IMR-90 (cell line): Measurements from ENCODE around the gene PILRA. TPM values are rescaled to one million over a fixed set of nuclear protein-coding genes. Genes with fewer than 3 reads are reported as not detected.

Source experiments
- ATAC-seq: fragments of 200-7000 bp; cut with Tn5 transposase; 2 replicates; pipeline ENCODE4 v1.9.1; 2020; ENCODE audit warnings: low read depth, mild to moderate bottlenecking, moderate library complexity
- BruUV-seq: library from RNA; stranded (reverse); fragments of 400-500 nt; replicated peaks from 2 replicates; lab custom pipeline; 2021; lab: Mats Ljungman, UMichigan
- CTCF ChIA-PET: fragments of 300-600 bp; formaldehyde crosslinking; extraction: SDS; loops from one replicate; lab custom pipeline; 2021; ENCODE audit warnings: antibody characterized with exemption; lab: Yijun Ruan, JAX
- POLR2A ChIA-PET: fragments of 300-600 bp; sonication (Branson Sonifier 250); formaldehyde crosslinking; loops from one replicate; lab custom pipeline; 2022; ENCODE audit warnings: antibody characterized with exemption; ENCODE audit not compliant: unreplicated experiment; lab: Charles Lee
- DNase-seq: peaks from one replicate; pipeline ENCODE4 v3.0.0; 2013
- H2AFZ ChIP-seq: replicated peaks from 2 replicates; pipeline ENCODE3; 2013; ENCODE audit warnings: low read length, mild to moderate bottlenecking; ENCODE audit not compliant: poor library complexity
- H2AK5ac ChIP-seq: 2 replicates; pipeline ENCODE4 v1.6.1; 2013; ENCODE audit warnings: low read depth, low read length, inconsistent platforms
- H2AK9ac ChIP-seq: replicated peaks from 2 replicates; pipeline ENCODE3; 2013; ENCODE audit warnings: mild to moderate bottlenecking, low read depth, low read length, moderate library complexity; ENCODE audit not compliant: poor library complexity
- H2BK120ac ChIP-seq: 2 replicates; pipeline ENCODE4 v1.6.1; 2013; ENCODE audit warnings: low read depth, low read length, inconsistent platforms
- H2BK15ac ChIP-seq: 3 replicates; pipeline ENCODE4 v1.6.1; 2013; ENCODE audit warnings: low read depth, low read length, inconsistent platforms
- H2BK20ac ChIP-seq: 2 replicates; pipeline ENCODE4 v1.6.1; 2013; ENCODE audit warnings: low read depth, mild to moderate bottlenecking, inconsistent platforms, low read length, moderate library complexity
- H2BK5ac ChIP-seq: 2 replicates; pipeline ENCODE4 v1.6.1; 2013; ENCODE audit warnings: mild to moderate bottlenecking, low read depth, low read length, inconsistent platforms; ENCODE audit not compliant: poor library complexity, severe bottlenecking
- H3K14ac ChIP-seq: replicated peaks from 2 replicates; pipeline ENCODE4 v1.6.1; 2013; ENCODE audit warnings: low read depth, low read length, inconsistent platforms
- H3K18ac ChIP-seq: 2 replicates; pipeline ENCODE4 v1.6.1; 2013; ENCODE audit warnings: low read depth, low read length, control low read depth
- H3K23ac ChIP-seq: 2 replicates; pipeline ENCODE4 v1.6.1; 2013; ENCODE audit warnings: low read depth, low read length, inconsistent platforms
- H3K27ac ChIP-seq: 2 replicates; pipeline ENCODE4 v1.5.1; 2013; ENCODE audit warnings: mild to moderate bottlenecking, control low read depth, low read length; ENCODE audit not compliant: insufficient read depth
- H3K27me3 ChIP-seq: 2 replicates; pipeline ENCODE4 v1.6.1; 2013; ENCODE audit warnings: low read length; ENCODE audit not compliant: control insufficient read depth, insufficient read depth
- H3K36me3 ChIP-seq: 2 replicates; pipeline ENCODE4 v1.6.1; 2013; ENCODE audit warnings: low read length, mixed read lengths; ENCODE audit not compliant: control insufficient read depth, insufficient read depth
- H3K4ac ChIP-seq: 2 replicates; pipeline ENCODE4 v1.6.1; 2013; ENCODE audit warnings: low read depth, low read length, inconsistent platforms
- H3K4me1 ChIP-seq: 2 replicates; pipeline ENCODE4 v1.6.1; 2013; ENCODE audit warnings: low read length, mixed read lengths; ENCODE audit not compliant: control insufficient read depth, insufficient read depth
- H3K4me2 ChIP-seq: 2 replicates; pipeline ENCODE4 v1.6.1; 2013; ENCODE audit warnings: low read depth, mild to moderate bottlenecking, control low read depth, low read length, moderate library complexity
- H3K4me3 ChIP-seq: 2 replicates; pipeline ENCODE4 v1.5.1; 2013; ENCODE audit warnings: low read depth, mild to moderate bottlenecking, control low read depth, low read length, moderate library complexity; ENCODE audit not compliant: insufficient read depth
- H3K56ac ChIP-seq: 2 replicates; pipeline ENCODE4 v1.6.1; 2013; ENCODE audit warnings: low read length, inconsistent platforms; ENCODE audit not compliant: insufficient read depth; ENCODE audit errors: extremely low read depth
- H3K79me1 ChIP-seq, 2 experiments: 2 replicates each; pipeline ENCODE4 v1.6.1; 2013; ENCODE audit warnings: low read length in 2 of 2, inconsistent platforms in 1 of 2, low read depth in 1 of 2
- H3K9ac ChIP-seq: 2 replicates; pipeline ENCODE4 v1.6.1; 2013; ENCODE audit warnings: low read depth, low read length, control low read depth
- H3K9me1 ChIP-seq: 2 replicates; pipeline ENCODE4 v1.6.1; 2013; ENCODE audit warnings: low read length, inconsistent platforms; ENCODE audit not compliant: insufficient read depth
- H3K9me3 ChIP-seq: 2 replicates; pipeline ENCODE4 v1.6.1; 2013; ENCODE audit warnings: low read length; ENCODE audit not compliant: control insufficient read depth, insufficient read depth
- H4K20me1 ChIP-seq: 2 replicates; pipeline ENCODE4 v1.6.1; 2013; ENCODE audit warnings: low read length, inconsistent platforms; ENCODE audit not compliant: insufficient read depth
- H4K5ac ChIP-seq: 2 replicates; pipeline ENCODE4 v1.6.1; 2013; ENCODE audit warnings: mild to moderate bottlenecking, low read depth, low read length, control low read depth
- H4K8ac ChIP-seq, 2 experiments: 2 replicates each; pipeline ENCODE4 v1.6.1; 2013; ENCODE audit warnings: low read depth in 2 of 2, low read length in 2 of 2, control low read depth in 1 of 2, inconsistent platforms in 1 of 2
- H4K91ac ChIP-seq: 2 replicates; pipeline ENCODE4 v1.6.1; 2013; ENCODE audit warnings: low read depth, low read length, inconsistent platforms; ENCODE audit not compliant: insufficient read depth
- BHLHE40 ChIP-seq: fragments of 150-350 bp; IDR thresholded peaks from 2 replicates; pipeline ENCODE4 v1.6.1; 2016; ENCODE audit warnings: mild to moderate bottlenecking, low read depth, low read length
- CHD1 ChIP-seq: IDR thresholded peaks from 2 replicates; pipeline ENCODE4 v1.6.1; 2012; ENCODE audit warnings: low read depth, low read length, improper control_type of control experiment
- FOS ChIP-seq: fragments of 150-350 bp; IDR thresholded peaks from 2 replicates; pipeline ENCODE4 v1.6.1; 2016; ENCODE audit warnings: low read depth, low read length
- MXI1 ChIP-seq: IDR thresholded peaks from 2 replicates; pipeline ENCODE4 v1.6.1; 2012; ENCODE audit warnings: low read depth, mild to moderate bottlenecking, low read length, moderate library complexity, borderline replicate concordance
- NFE2L2 ChIP-seq: fragments of 150-350 bp; IDR thresholded peaks from 2 replicates; pipeline ENCODE4 v1.6.1; 2016; ENCODE audit warnings: low read depth, mild to moderate bottlenecking, low read length
- POLR2A ChIP-seq: IDR thresholded peaks from 2 replicates; pipeline ENCODE4 v1.6.1; 2012; ENCODE audit warnings: mild to moderate bottlenecking, low read depth, low read length
- RCOR1 ChIP-seq: IDR thresholded peaks from 2 replicates; pipeline ENCODE4 v1.6.1; 2012; ENCODE audit warnings: mild to moderate bottlenecking, low read length, improper control_type of control experiment; ENCODE audit not compliant: insufficient replicate concordance
- RFX5 ChIP-seq: IDR thresholded peaks from 2 replicates; pipeline ENCODE4 v1.8.0; 2012; ENCODE audit warnings: low read depth, mild to moderate bottlenecking, low read length, moderate library complexity
- dilution Hi-C: fragments of 300-500 bp; cut with HindIII; formaldehyde crosslinking; loops from one replicate; pipeline ENCODE4 v1.14.3; 2018; ENCODE audit warnings: low sequenced_read_pairs; ENCODE audit not compliant: unreplicated experiment
- in situ Hi-C: fragments of 300-500 bp; cut with MboI; formaldehyde crosslinking; loops from 3 replicates; pipeline ENCODE4 v1.14.3; 2019; ENCODE audit warnings: low sequenced_read_pairs, inconsistent platforms, mixed read lengths
- intact Hi-C: fragments of 100-400 bp; cut with micrococcal nuclease; formaldehyde crosslinking; loops from 2 replicates; pipeline ENCODE4 v1.10.0; 2022
- polyA plus RNA-seq, 3 experiments: library from polyadenylated mRNA; depleted of rRNA; stranded (reverse); fragments of >200 nt; gene quantifications; 2 replicates each; pipeline ENCODE4 v1.2.3, GENCODE V29; 2012; ENCODE audit warnings: low replicate concordance in 1 of 3
- total RNA-seq: library from RNA; depleted of rRNA; stranded (reverse); fragments of >200 nt; gene quantifications from 2 replicates; pipeline ENCODE4 v1.2.3, GENCODE V29; 2012
- TF ChIP-seq, protein P1 (sequence below): conservative IDR thresholded peaks from 2 replicates; pipeline ENCODE4 v1.5.1; 2012; ENCODE audit warnings: mild to moderate bottlenecking, low read depth, low read length, improper control_type of control experiment
- TF ChIP-seq, protein P2 (sequence below): fragments of 150-350 bp; IDR thresholded peaks from 2 replicates; pipeline ENCODE4 v1.6.1; 2016; ENCODE audit warnings: low read depth, mild to moderate bottlenecking, low read length, moderate library complexity, borderline replicate concordance
- TF ChIP-seq, protein P3 (sequence below): fragments of 150-350 bp; IDR thresholded peaks from 2 replicates; pipeline ENCODE4 v1.6.1; 2017; ENCODE audit warnings: mild to moderate bottlenecking, antibody characterized with exemption, low read length, low read depth

Gene PILRA
- total and polyA plus RNA-seq, 2 of the 4 experiments (the other 2 are of a cell fraction) = 0.56 TPM; not detected in 1

DNA sequence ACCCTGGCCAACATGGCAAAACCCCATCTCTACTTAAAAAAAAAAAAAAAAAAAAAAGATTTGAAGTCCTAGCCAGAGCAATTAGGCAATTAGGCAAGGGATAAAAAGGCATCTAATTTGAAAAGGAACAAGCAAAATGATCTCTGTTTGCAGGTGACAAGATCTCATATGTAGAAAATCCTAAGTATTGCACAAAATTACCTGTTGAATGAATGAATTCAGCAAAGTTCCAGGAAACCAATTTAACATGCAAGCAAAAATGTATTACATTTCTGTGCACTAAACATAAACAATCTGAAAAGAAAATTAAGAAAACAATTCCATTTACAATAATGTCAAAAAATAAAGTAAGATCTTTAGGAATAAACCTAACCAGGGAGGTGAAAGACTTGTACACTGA, 10.2 kb upstream of the PILRA start:
- TF ChIP-seq CHD1 (no peak), FOS (no peak), MXI1 (no peak), RCOR1 (no peak), POLR2A (no peak), RFX5 (no peak), NFE2L2 (no peak), BHLHE40 (no peak)
- TF ChIP-seq, protein P1, sequence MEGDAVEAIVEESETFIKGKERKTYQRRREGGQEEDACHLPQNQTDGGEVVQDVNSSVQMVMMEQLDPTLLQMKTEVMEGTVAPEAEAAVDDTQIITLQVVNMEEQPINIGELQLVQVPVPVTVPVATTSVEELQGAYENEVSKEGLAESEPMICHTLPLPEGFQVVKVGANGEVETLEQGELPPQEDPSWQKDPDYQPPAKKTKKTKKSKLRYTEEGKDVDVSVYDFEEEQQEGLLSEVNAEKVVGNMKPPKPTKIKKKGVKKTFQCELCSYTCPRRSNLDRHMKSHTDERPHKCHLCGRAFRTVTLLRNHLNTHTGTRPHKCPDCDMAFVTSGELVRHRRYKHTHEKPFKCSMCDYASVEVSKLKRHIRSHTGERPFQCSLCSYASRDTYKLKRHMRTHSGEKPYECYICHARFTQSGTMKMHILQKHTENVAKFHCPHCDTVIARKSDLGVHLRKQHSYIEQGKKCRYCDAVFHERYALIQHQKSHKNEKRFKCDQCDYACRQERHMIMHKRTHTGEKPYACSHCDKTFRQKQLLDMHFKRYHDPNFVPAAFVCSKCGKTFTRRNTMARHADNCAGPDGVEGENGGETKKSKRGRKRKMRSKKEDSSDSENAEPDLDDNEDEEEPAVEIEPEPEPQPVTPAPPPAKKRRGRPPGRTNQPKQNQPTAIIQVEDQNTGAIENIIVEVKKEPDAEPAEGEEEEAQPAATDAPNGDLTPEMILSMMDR = no peak
- TF ChIP-seq, protein P2, sequence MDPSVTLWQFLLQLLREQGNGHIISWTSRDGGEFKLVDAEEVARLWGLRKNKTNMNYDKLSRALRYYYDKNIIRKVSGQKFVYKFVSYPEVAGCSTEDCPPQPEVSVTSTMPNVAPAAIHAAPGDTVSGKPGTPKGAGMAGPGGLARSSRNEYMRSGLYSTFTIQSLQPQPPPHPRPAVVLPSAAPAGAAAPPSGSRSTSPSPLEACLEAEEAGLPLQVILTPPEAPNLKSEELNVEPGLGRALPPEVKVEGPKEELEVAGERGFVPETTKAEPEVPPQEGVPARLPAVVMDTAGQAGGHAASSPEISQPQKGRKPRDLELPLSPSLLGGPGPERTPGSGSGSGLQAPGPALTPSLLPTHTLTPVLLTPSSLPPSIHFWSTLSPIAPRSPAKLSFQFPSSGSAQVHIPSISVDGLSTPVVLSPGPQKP = no peak
- TF ChIP-seq, protein P3, sequence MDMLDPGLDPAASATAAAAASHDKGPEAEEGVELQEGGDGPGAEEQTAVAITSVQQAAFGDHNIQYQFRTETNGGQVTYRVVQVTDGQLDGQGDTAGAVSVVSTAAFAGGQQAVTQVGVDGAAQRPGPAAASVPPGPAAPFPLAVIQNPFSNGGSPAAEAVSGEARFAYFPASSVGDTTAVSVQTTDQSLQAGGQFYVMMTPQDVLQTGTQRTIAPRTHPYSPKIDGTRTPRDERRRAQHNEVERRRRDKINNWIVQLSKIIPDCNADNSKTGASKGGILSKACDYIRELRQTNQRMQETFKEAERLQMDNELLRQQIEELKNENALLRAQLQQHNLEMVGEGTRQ = no peak
- Histone ChIP-seq H3K56ac (no peak overlapping the region), H3K18ac (no peak overlapping the region), H3K4me2 (no peak overlapping the region), H4K5ac (no peak overlapping the region), H3K27me3 (no peaks in the 10 kb centered on the region), H2BK5ac (no peak overlapping the region), H3K14ac (no peak overlapping the region), H2BK20ac (no peak overlapping the region), H3K9me1 (no peaks in the 10 kb centered on the region), H4K91ac (no peak overlapping the region), H3K4me3 (no peak overlapping the region), H3K27ac (no peak overlapping the region), H3K23ac (no peak overlapping the region), H3K79me1 (no peaks in the 10 kb centered on the region; a peak in 1 of 4 replicates), H3K4ac (no peak overlapping the region), H2BK15ac (no peak overlapping the region), H2AK9ac (no peak overlapping the region), H2BK120ac (no peak overlapping the region), H3K36me3 (peaks cover 37% of the 10 kb centered on the region), H3K4me1 (no peaks in the 10 kb centered on the region), H4K20me1 (no peaks in the 10 kb centered on the region), H3K9me3 (no peaks in the 10 kb centered on the region), H4K8ac (no peak overlapping the region), H2AFZ (no peak overlapping the region), H3K9ac (no peak overlapping the region), H2AK5ac (no peak overlapping the region)
- dilution Hi-C loops (no loop called here), intact Hi-C loops (no loop called here), in situ Hi-C loops (no loop called here)
- no TSS peak for BruUV-seq
- no peak for ATAC-seq
- CTCF ChIA-PET = no interaction called here
- POLR2A ChIA-PET = no interaction called here
- no peak for DNase-seq
